Measurements from ENCODE around the gene CDCA3.

The CDCA3 gene

GRCh38 chr12:6831450-6831995 lies 19.6 kb downstream of the CDCA3 start:
- no peak for DNase-seq

- DNase-seq: no peak
Observed at GRCh38 chr12:6830999-6831398, 20.1 kb downstream of the CDCA3 start.

DNA sequence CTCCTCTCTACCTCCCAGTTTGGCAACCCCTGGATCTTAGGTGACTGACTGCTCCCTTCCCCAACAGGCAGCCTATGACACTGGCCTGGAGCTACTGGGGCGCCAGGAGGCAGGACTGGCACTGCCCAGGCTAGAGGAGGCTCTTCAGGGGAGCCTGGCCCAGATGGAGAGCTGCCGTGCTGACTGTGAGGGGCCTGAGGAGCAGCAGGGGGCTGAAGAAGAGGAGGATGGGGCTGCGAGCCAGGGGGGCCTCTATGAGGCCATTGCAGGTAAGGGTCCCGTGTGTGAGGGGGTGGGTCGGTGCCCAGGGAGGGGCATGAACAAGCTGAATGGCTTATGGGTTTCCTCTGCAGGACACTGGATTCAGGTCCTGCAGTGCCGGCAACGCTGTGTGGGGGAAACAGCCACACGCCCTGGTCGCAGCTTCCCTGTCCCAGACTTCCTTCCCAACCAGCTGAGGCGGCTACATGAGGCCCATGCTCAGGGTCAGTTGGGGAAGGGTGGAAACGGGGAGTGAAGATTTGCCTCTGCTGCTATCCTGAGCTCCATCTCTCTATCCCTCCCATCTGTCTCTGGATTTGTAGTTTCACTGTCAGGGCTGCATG lies 20.7 kb downstream of the CDCA3 start:
- DNase-seq: no peak

GRCh38 chr12:6829536-6830220 lies 21.4 kb downstream of the CDCA3 start:
- no peak for DNase-seq

GRCh38 chr12:6828781-6829535 lies 22.1 kb downstream of the CDCA3 start:
- DNase-seq: no peak

GRCh38 chr12:6827982-6828780 lies 22.9 kb downstream of the CDCA3 start, which contains the start of gene P3H3:
Gene P3H3 (plus strand): TSS chr12:6828407. CDS start chr12:6828441, 34 bp downstream.
- no peak for DNase-seq

DNA sequence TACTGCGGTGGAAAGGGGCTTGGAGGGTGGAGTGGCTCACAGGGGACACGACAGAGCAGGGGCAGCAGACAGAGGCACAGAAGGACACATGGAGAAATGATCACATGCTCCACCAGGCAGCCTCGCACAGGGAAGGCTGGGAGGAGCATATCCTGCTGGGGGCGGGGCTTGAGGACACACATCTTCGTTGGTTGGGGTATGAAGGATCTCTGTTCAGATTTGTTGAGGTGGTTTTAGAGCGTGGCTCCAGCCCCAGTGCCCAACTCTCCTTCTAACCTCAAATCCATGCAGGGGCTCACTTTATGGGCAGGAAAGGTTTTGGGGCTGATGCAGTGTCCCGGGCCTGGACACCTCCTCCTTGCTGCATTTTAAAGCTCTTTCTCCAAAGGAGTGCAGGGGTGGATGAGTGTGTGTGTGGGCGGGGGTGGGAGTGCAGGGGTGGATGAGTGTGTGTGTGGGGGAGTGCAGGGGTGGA lies 23.6 kb downstream of the CDCA3 start:
- peak; percentile 42 for DNase-seq

DNA sequence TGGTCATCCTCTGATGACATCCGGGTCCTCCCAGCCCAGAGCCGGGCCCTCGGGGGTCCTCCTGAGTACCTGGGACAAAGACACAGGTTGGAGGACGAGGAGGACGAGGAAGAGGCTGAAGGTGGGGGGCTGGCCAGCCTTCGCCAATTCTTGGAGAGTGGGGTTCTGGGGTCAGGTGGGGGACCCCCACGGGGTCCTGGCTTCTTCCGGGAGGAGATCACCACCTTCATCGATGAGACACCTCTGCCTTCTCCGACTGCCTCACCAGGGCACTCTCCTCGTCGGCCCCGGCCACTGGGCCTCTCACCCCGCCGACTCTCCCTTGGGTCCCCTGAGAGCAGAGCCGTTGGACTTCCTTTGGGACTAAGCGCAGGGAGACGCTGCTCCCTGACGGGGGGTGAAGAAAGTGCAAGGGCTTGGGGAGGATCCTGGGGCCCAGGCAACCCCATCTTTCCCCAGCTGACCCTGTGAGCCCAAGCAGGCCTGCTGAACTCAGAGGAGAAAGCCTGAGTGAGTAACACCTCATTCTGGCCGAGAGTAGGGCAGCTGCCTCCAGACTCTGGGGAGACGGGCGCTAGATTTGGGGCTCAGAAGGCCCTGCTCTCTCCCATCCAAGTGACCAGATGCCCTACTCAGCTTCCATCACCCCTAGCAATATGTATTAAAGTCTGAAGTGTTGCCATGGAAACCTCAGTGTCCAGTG lies 24.2 kb downstream of the CDCA3 start:
- no peak for DNase-seq

GRCh38 chr12:6826125-6826733 lies 24.9 kb downstream of the CDCA3 start:
- DNase-seq: no peak

- peak; percentile 53 for DNase-seq
Observed at GRCh38 chr12:6825398-6826124, 25.5 kb downstream of the CDCA3 start.

DNA sequence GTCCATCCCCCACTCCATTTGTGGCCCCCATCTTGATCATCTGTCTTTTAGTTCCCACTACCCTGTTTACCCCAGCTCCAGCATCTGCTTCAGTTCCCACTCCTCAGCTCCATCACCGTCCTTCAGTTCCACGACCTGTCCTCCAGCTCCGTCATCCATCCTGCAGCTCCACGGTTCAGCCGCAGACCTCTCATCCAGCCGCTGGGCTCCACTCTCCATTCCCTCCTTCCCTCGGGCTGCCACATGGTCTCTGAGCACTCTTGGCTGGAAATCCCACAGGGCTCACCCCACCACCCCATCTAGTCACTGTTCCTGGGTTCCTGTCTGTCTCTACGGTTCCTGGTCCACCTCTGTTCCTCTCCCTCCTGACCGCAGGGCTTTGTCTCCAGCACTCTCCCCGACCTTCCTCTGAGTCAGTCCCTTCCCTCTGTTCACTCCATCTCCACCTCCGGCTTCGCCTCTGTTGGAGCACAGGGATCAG lies 26.1 kb downstream of the CDCA3 start:
- no peak for DNase-seq

DNA sequence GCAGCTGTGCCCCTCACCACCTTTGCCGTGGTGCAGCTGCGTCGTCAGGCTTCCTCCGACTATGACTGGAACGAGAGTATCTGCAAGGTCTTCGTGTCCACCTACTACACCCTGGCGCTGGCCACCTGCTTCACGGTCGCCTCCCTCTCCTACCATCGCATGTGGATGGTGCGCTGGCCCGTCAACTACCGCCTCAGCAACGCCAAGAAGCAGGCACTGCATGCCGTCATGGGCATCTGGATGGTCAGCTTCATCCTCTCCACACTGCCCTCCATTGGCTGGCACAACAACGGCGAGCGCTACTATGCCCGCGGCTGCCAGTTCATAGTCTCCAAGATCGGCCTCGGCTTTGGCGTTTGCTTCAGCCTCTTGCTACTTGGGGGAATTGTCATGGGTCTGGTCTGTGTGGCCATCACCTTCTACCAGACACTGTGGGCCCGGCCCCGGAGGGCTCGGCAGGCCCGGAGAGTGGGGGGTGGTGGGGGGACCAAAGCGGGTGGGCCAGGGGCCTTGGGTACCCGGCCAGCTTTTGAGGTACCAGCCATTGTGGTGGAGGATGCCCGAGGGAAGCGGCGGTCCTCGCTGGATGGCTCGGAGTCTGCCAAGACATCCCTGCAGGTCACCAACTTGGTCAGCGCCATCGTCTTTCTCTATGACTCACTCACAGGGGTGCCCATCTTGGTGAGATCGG lies 26.9 kb downstream of the CDCA3 start:
- no peak for DNase-seq

DNA sequence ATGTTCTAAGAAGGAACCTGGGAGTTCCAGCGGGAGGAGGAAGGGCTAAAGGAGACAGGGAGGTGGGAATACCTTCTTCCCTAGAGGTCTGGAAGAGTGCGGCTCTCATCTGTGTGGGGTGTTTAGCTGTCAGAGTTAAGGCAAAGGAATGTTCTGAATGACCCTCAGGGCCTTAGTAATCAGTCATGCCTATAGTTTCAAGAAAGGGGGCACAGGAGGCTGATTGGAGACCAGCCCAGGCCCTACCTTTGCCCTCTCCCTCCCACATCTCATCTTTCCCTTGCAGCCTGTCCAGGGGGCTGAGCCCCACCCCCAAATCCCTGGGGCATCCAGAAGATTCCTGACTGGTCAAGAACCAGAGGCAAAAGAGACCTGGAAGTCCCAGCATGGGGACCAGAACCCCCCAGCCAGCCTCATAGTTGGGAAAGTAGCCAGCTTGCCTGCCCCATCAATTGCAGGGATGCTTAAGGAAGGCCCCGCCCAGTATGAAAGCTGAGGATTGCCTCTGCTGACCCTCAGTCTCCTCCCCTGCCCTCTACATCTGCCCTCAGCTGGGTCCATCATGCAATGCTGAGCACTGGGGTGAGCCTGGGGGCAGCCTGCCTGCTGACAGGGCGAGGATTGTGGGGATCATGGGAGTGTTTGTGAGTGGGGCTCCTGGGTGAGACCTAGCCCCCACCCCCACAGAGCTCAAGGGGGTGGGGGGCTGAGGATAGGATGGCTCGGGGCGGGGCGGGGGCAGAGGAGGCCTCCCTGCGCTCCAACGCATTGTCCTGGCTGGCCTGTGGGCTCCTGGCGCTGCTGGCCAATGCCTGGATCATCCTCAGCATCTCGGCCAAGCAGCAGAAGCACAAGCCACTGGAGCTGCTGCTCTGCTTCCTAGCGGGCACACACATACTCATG lies 27.7 kb downstream of the CDCA3 start:
- DNase-seq: no peak

DNA sequence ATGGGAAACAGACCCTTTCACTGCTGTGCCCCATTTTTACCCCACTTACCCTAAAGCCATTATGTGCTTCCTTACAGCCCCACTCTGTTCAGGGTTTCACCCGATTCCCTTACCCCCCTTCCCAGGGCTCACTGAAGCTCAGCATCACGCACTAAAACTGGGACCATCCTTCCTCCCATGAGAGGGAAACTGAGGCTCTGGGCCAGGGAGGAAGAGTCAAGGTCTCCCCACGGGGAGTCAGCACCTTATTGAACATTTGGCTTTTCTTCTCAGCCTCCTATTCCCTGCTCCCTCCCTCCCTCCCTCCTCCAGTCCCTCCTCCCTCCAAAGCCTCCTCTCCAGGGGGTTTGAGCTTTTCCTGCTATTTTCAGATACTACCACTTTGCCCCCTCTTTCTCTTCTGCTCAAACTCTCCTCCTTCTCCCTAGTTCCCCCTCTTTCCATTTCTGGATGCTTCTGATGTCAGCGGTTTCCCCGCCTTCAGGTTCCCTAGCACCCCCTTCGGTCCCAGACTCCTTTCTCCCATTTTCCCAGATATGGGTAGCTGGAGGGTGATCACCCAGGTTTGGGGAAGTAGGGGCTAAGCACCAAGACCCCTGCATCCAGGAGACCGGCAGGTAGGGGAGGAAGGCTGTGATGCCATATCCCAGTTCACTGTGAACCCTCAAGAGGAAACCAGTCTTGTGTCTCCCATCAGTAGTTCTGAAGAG lies 28.5 kb downstream of the CDCA3 start:
- no peak for DNase-seq

GRCh38 chr12:6821591-6822425 lies 29.3 kb downstream of the CDCA3 start, which contains the start of gene GPR162:
Gene GPR162 (plus strand): TSS chr12:6821821. CDS start chr12:6823899, 2,078 bp downstream.
- no peak for DNase-seq

GRCh38 chr12:6820166-6820565 lies 30.9 kb downstream of the CDCA3 start:
- DNase-seq: no peak

Data from NCI-H524 treated with DMSO at 0.1 percent for 48 hours (cell line).